Measurements from ENCODE around the gene TMEM50A. TPM values are rescaled to one million over a fixed set of nuclear protein-coding genes. Genes with fewer than 3 reads are reported as not detected.
"Not testable (repeated sequence)": the region's sequence is repeated elsewhere in the genome, so short reads cannot be mapped to it uniquely, and the experiment has no call there.

TMEM50A gene
- total RNA-seq, 1 experiment from 2014 or later, result 95.9 TPM

GRCh38 chr1:25290043-25290442 lies 48.1 kb upstream of the TMEM50A start:
- H3K4ac ChIP-seq (ENCODE audit: low read depth, low read length); H3K79me2 ChIP-seq (ENCODE audit: insufficient read depth, low read length); H3K4me1 Mint-ChIP-seq; H3K27me3 Mint-ChIP-seq (ENCODE audit: low read depth); H2AFZ ChIP-seq (ENCODE audit: low read length); H3K9me3 ChIP-seq (ENCODE audit: control insufficient read depth, low read depth, low read length); H3K23me2 ChIP-seq (ENCODE audit: insufficient read length, low read depth, low read length, poor library complexity, severe bottlenecking); H4K20me1 ChIP-seq (ENCODE audit: control insufficient read depth, insufficient read depth, insufficient read length); H3K4me1 ChIP-seq (ENCODE audit: insufficient read depth, low read length); H3K56ac ChIP-seq (ENCODE audit: insufficient read length, low read depth, low read length); H3K36me3 Mint-ChIP-seq (ENCODE audit: insufficient read depth in 1 of 3, low read depth in 3 of 3); H3K9me3 Mint-ChIP-seq; DNase-seq; H3K4me2 ChIP-seq (ENCODE audit: insufficient read depth, insufficient read length, low read length); H4K91ac ChIP-seq (ENCODE audit: insufficient read length, low read depth, low read length); H2BK5ac ChIP-seq (ENCODE audit: insufficient read length, low read length); H3K27me3 ChIP-seq (ENCODE audit: insufficient read depth, low read length); H3K23ac ChIP-seq (ENCODE audit: insufficient read length, low read depth, low read length); H2BK12ac ChIP-seq (ENCODE audit: insufficient read length, low read depth, low read length); H4K5ac ChIP-seq (ENCODE audit: insufficient read length, low read depth, low read length); H3K27ac ChIP-seq (ENCODE audit: insufficient read length, low read depth, low read length); H3K27ac Mint-ChIP-seq; H3K79me1 ChIP-seq (ENCODE audit: insufficient read depth, low read depth, low read length, poor library complexity, severe bottlenecking); H2AK5ac ChIP-seq (ENCODE audit: insufficient read length, low read length); H2BK20ac ChIP-seq (ENCODE audit: low read depth, low read length, poor library complexity, severe bottlenecking); H3K14ac ChIP-seq (ENCODE audit: insufficient read depth, low read length); H3K18ac ChIP-seq (ENCODE audit: insufficient read length, low read depth, low read length); H2BK120ac ChIP-seq (ENCODE audit: low read depth, low read length, poor library complexity, severe bottlenecking); H3K4me3 Mint-ChIP-seq; H3T11ph ChIP-seq (ENCODE audit: low read length); H3K9ac ChIP-seq (ENCODE audit: extremely low read depth, insufficient read length, low read length); H2BK15ac ChIP-seq (ENCODE audit: low read depth, low read length); H4K8ac ChIP-seq (replicated peaks; ENCODE audit: insufficient read length, low read depth, low read length): not testable (repeated sequence)
- no CpG with 5 or more reads among the region's 6 CpGs for WGBS (ENCODE audit: extremely low coverage, insufficient read length, low lambda C conversion rate)
- peak; percentile 28; the same call in 1 of the 3 replicates for TF ChIP-seq CTCF (conservative IDR thresholded peaks at IDR 0.05)

GRCh38 chr1:25293426-25293825 lies 44.7 kb upstream of the TMEM50A start:
- WGBS (ENCODE audit: extremely low coverage, insufficient read length, low lambda C conversion rate), result no CpG with 5 or more reads among the region's 2 CpGs
- H3K27me3 Mint-ChIP-seq (ENCODE audit: low read depth); H2BK5ac ChIP-seq (ENCODE audit: insufficient read length, low read length): not testable (repeated sequence)

More at GRCh38 chr1:25293426-25293825, 44.7 kb upstream of the TMEM50A start:
- H3K36me3 Mint-ChIP-seq (ENCODE audit: insufficient read depth in 1 of 3, low read depth in 3 of 3); H3K23ac ChIP-seq (ENCODE audit: insufficient read length, low read depth, low read length); H4K20me1 ChIP-seq (ENCODE audit: control insufficient read depth, insufficient read depth, insufficient read length); H3K9me3 Mint-ChIP-seq; H3K4me1 Mint-ChIP-seq; H4K91ac ChIP-seq (ENCODE audit: insufficient read length, low read depth, low read length); H2BK12ac ChIP-seq (ENCODE audit: insufficient read length, low read depth, low read length); H3K4me3 Mint-ChIP-seq; H3K79me1 ChIP-seq (ENCODE audit: insufficient read depth, low read depth, low read length, poor library complexity, severe bottlenecking); H3K27me3 ChIP-seq (ENCODE audit: insufficient read depth, low read length); H3K27ac ChIP-seq (ENCODE audit: insufficient read length, low read depth, low read length); H4K8ac ChIP-seq (replicated peaks; ENCODE audit: insufficient read length, low read depth, low read length); H3K9me3 ChIP-seq (ENCODE audit: control insufficient read depth, low read depth, low read length); H3K4me2 ChIP-seq (ENCODE audit: insufficient read depth, insufficient read length, low read length); H3K9ac ChIP-seq (ENCODE audit: extremely low read depth, insufficient read length, low read length); H2BK15ac ChIP-seq (ENCODE audit: low read depth, low read length); H3K14ac ChIP-seq (ENCODE audit: insufficient read depth, low read length); H2BK120ac ChIP-seq (ENCODE audit: low read depth, low read length, poor library complexity, severe bottlenecking); H3K4ac ChIP-seq (ENCODE audit: low read depth, low read length); H2AFZ ChIP-seq (ENCODE audit: low read length); H3K23me2 ChIP-seq (ENCODE audit: insufficient read length, low read depth, low read length, poor library complexity, severe bottlenecking); H3K18ac ChIP-seq (ENCODE audit: insufficient read length, low read depth, low read length); H2AK5ac ChIP-seq (ENCODE audit: insufficient read length, low read length); DNase-seq; H3K27ac Mint-ChIP-seq; H2BK20ac ChIP-seq (ENCODE audit: low read depth, low read length, poor library complexity, severe bottlenecking); H3K79me2 ChIP-seq (ENCODE audit: insufficient read depth, low read length); H3K56ac ChIP-seq (ENCODE audit: insufficient read length, low read depth, low read length); H3T11ph ChIP-seq (ENCODE audit: low read length); H4K5ac ChIP-seq (ENCODE audit: insufficient read length, low read depth, low read length); H3K4me1 ChIP-seq (ENCODE audit: insufficient read depth, low read length): not testable (repeated sequence)
